ENCODE results near the gene SPATS2. TPM values are rescaled to one million over a fixed set of nuclear protein-coding genes. Genes with fewer than 3 reads are reported as not detected.
A peak's percentile ranks its signal among the peaks of the same experiment; 100 is the strongest.

Gene SPATS2
- total RNA-seq, 1 donor from 2014 or later = 5.9 TPM

- H3K27ac ChIP-seq (replicated peaks) = peak overlapping the region; percentile 76
- peaks cover 40% of the 10 kb centered on the region for H3K4me1 ChIP-seq
- no peaks in the 10 kb centered on the region for H3K9me3 ChIP-seq (replicated peaks)
- H3K27me3 ChIP-seq (ENCODE audit: low read depth) = peaks cover 22% of the 10 kb centered on the region
- H3K4me3 ChIP-seq = no peak overlapping the region
- peaks cover 22% of the 10 kb centered on the region for H3K36me3 ChIP-seq
- no peak for TF ChIP-seq CTCF (IDR thresholded peaks at IDR 0.05; ENCODE audit: borderline replicate concordance)
- intact Hi-C loops (cut with micrococcal nuclease) = no loop called here
- no peak for DNase-seq
These were observed 185.6 kb downstream of the SPATS2 start for GRCh38 chr12:49552899-49553298.

GRCh38 chr12:49553512-49554088, 186.3 kb downstream of the SPATS2 start:
- peak overlapping the region; percentile 76 for H3K27ac ChIP-seq (replicated peaks)
- intact Hi-C loops (cut with micrococcal nuclease) = no loop called here
- peak; percentile 54 for TF ChIP-seq CTCF (IDR thresholded peaks at IDR 0.05; ENCODE audit: borderline replicate concordance)
- H3K4me3 ChIP-seq = no peak overlapping the region
- H3K9me3 ChIP-seq (replicated peaks) = no peaks in the 10 kb centered on the region
- H3K27me3 ChIP-seq (ENCODE audit: low read depth) = peaks cover 15% of the 10 kb centered on the region
- no peak for DNase-seq
- H3K36me3 ChIP-seq = peaks cover 29% of the 10 kb centered on the region
- peaks cover 41% of the 10 kb centered on the region for H3K4me1 ChIP-seq

GRCh38 chr12:49554266-49554665, 187.0 kb downstream of the SPATS2 start:
- no peak for TF ChIP-seq CTCF (IDR thresholded peaks at IDR 0.05; ENCODE audit: borderline replicate concordance)
- H3K27ac ChIP-seq (replicated peaks) = no peak overlapping the region
- no peak for DNase-seq

GRCh38 chr12:49555631-49556390, 188.5 kb downstream of the SPATS2 start:
- intact Hi-C loops (cut with micrococcal nuclease) = no loop called here
- no peak for DNase-seq

More at GRCh38 chr12:49554266-49554665, 187.0 kb downstream of the SPATS2 start:
- intact Hi-C loops (cut with micrococcal nuclease) = no loop called here
- Histone ChIP-seq H3K9me3 (replicated peaks) (no peaks in the 10 kb centered on the region), H3K27me3 (ENCODE audit: low read depth) (peaks cover 9% of the 10 kb centered on the region), H3K4me3 (no peak overlapping the region), H3K4me1 (peaks cover 41% of the 10 kb centered on the region), H3K36me3 (peaks cover 36% of the 10 kb centered on the region)

More at GRCh38 chr12:49555631-49556390, 188.5 kb downstream of the SPATS2 start:
- H3K4me3 ChIP-seq = no peak overlapping the region
- H3K27ac ChIP-seq (replicated peaks) = peak overlapping the region; percentile 38
- H3K4me1 ChIP-seq = peaks cover 36% of the 10 kb centered on the region
- no peaks in the 10 kb centered on the region for H3K27me3 ChIP-seq (ENCODE audit: low read depth)
- no peaks in the 10 kb centered on the region for H3K9me3 ChIP-seq (replicated peaks)
- H3K36me3 ChIP-seq = peaks cover 51% of the 10 kb centered on the region
- TF ChIP-seq CTCF (IDR thresholded peaks at IDR 0.05; ENCODE audit: borderline replicate concordance) = no peak
